OCI-LY7 (cell line): ENCODE data around the gene CFAP61.

Source experiments
- EZH2phosphoT487 ChIP-seq: fragments of 200-600 bp; sonication (generic); IDR thresholded peaks from 2 replicates; pipeline ENCODE4 v1.6.1; 2018; ENCODE audit warnings: low read depth, borderline replicate concordance, mild to moderate bottlenecking, mixed run types, antibody characterized with exemption, low read length, moderate library complexity, mixed read lengths
- TF ChIP-seq, protein P1 (sequence below): fragments of 200-600 bp; sonication (generic); conservative IDR thresholded peaks from 2 replicates; pipeline ENCODE4 v1.5.1; 2014; ENCODE audit warnings: mild to moderate bottlenecking, antibody characterized with exemption, low read length, moderate library complexity, mixed read lengths

DNA sequence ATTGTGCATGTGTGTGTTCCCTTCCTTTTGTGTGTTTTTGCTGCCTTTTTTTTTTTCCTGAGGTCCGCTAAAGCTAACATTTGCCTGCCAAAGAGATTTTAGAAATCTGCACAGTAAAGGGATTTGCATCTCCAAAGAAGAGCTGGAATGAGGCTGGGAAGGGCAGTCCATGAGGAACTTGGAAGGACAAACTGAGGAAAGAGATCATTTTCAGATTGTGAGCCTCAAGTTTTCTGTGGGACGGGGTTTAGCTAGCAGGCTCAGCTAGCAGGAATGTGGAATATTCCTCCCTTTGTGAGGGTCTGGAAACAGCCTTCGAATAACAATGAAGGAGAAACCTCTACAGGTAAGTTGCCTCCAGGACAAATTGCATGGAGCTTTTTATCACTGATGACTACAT, 319.3 kb downstream of the CFAP61 start:
- TF ChIP-seq, protein P1, sequence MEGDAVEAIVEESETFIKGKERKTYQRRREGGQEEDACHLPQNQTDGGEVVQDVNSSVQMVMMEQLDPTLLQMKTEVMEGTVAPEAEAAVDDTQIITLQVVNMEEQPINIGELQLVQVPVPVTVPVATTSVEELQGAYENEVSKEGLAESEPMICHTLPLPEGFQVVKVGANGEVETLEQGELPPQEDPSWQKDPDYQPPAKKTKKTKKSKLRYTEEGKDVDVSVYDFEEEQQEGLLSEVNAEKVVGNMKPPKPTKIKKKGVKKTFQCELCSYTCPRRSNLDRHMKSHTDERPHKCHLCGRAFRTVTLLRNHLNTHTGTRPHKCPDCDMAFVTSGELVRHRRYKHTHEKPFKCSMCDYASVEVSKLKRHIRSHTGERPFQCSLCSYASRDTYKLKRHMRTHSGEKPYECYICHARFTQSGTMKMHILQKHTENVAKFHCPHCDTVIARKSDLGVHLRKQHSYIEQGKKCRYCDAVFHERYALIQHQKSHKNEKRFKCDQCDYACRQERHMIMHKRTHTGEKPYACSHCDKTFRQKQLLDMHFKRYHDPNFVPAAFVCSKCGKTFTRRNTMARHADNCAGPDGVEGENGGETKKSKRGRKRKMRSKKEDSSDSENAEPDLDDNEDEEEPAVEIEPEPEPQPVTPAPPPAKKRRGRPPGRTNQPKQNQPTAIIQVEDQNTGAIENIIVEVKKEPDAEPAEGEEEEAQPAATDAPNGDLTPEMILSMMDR = no peak
- TF ChIP-seq EZH2phosphoT487 = no peak
